Natural killer cell (primary cell): ENCODE data around the gene ARHGAP6. TPM values are rescaled to one million over a fixed set of nuclear protein-coding genes. Genes with fewer than 3 reads are reported as not detected.

Experiments
- ATAC-seq, 3 donors: fragments of 150-1000 bp in 2 of 3; fragments of 200-7000 bp in 1 of 3; cut with Tn5 transposase; 1 replicate in 1 of 3; 2 replicates in 2 of 3; pipeline ENCODE4 v1.10.0; 2021; ENCODE audit warnings: mild to moderate bottlenecking in 2 of 3, moderate library complexity in 2 of 3
- DNase-seq, 2 donors: peaks; one replicate each; pipeline versions ENCODE4 v3.0.0 to v3.0.0-alpha.2; 2013 to 2021; ENCODE audit warnings: mixed read lengths in 1 of 2
- H3K27ac ChIP-seq: one replicate; pipeline ENCODE4 v1.5.1; 2013; ENCODE audit warnings: mild to moderate bottlenecking, low read length
- H3K27me3 ChIP-seq: one replicate; pipeline ENCODE4 v1.6.1; 2013; ENCODE audit warnings: low read length; ENCODE audit not compliant: control insufficient read depth, insufficient read depth
- H3K36me3 ChIP-seq: one replicate; pipeline ENCODE4 v1.6.1; 2013; ENCODE audit warnings: low read length; ENCODE audit not compliant: control insufficient read depth, insufficient read depth
- H3K4me1 ChIP-seq: one replicate; pipeline ENCODE4 v1.6.1; 2013; ENCODE audit warnings: low read length; ENCODE audit not compliant: control insufficient read depth, insufficient read depth
- H3K4me3 ChIP-seq: one replicate; pipeline ENCODE4 v1.5.1; 2013; ENCODE audit warnings: low read length
- H3K9me3 ChIP-seq: one replicate; pipeline ENCODE4 v1.6.1; 2013; ENCODE audit warnings: low read length; ENCODE audit not compliant: control insufficient read depth, insufficient read depth
- H3K27ac Mint-ChIP-seq, 2 donors: one replicate each; pipeline ENCODE4 v1.8.0; 2022; ENCODE audit warnings: mild to moderate bottlenecking in 2 of 2, mixed read lengths in 2 of 2, moderate library complexity in 1 of 2
- H3K27me3 Mint-ChIP-seq, 2 donors: one replicate each; pipeline ENCODE4 v1.8.0; 2022; ENCODE audit warnings: low read depth in 2 of 2, mixed read lengths in 2 of 2
- H3K36me3 Mint-ChIP-seq: one replicate; pipeline ENCODE4 v1.8.0; 2022; ENCODE audit warnings: mixed read lengths
- H3K4me1 Mint-ChIP-seq, 2 donors: one replicate each; pipeline ENCODE4 v1.8.0; 2022; ENCODE audit warnings: mixed read lengths in 2 of 2
- H3K4me3 Mint-ChIP-seq: one replicate; pipeline ENCODE4 v1.8.0; 2022; ENCODE audit warnings: mild to moderate bottlenecking, moderate library complexity, mixed read lengths
- H3K9me3 Mint-ChIP-seq, 2 donors: one replicate each; pipeline ENCODE4 v1.8.0; 2022; ENCODE audit warnings: mixed read lengths in 2 of 2
- WGBS: methylation state at CpG from one replicate; pipeline ENCODE4 v1.1.7; 2013; ENCODE audit warnings: missing lambda C conversion rate; ENCODE audit not compliant: insufficient coverage; 5-methylcytosine and 5-hydroxymethylcytosine counted together
- intact Hi-C: fragments of 100-400 bp; cut with micrococcal nuclease; formaldehyde crosslinking; loops from one replicate; pipeline ENCODE4 v1.14.2; 2022
- total RNA-seq, 4 donors: library from RNA; stranded (reverse); fragments of 120-200 nt in 1 of 4; gene quantifications; one replicate each; pipeline versions ENCODE4 v1.2.3 to v1.2.4, GENCODE V29; 2013 to 2022
- TF ChIP-seq, protein P1 (sequence below): fragments of 200-600 bp; IDR thresholded peaks from one replicate; pipeline ENCODE4 v1.8.0; 2022; ENCODE audit warnings: antibody characterized with exemption

ARHGAP6 gene
- 1 to 10 TPM in 2 of 3 donors, under 1 TPM in 1; 0.32 to 1.9 (median 1.8) TPM for total RNA-seq
- total RNA-seq (2013) = 4.4 TPM

DNA sequence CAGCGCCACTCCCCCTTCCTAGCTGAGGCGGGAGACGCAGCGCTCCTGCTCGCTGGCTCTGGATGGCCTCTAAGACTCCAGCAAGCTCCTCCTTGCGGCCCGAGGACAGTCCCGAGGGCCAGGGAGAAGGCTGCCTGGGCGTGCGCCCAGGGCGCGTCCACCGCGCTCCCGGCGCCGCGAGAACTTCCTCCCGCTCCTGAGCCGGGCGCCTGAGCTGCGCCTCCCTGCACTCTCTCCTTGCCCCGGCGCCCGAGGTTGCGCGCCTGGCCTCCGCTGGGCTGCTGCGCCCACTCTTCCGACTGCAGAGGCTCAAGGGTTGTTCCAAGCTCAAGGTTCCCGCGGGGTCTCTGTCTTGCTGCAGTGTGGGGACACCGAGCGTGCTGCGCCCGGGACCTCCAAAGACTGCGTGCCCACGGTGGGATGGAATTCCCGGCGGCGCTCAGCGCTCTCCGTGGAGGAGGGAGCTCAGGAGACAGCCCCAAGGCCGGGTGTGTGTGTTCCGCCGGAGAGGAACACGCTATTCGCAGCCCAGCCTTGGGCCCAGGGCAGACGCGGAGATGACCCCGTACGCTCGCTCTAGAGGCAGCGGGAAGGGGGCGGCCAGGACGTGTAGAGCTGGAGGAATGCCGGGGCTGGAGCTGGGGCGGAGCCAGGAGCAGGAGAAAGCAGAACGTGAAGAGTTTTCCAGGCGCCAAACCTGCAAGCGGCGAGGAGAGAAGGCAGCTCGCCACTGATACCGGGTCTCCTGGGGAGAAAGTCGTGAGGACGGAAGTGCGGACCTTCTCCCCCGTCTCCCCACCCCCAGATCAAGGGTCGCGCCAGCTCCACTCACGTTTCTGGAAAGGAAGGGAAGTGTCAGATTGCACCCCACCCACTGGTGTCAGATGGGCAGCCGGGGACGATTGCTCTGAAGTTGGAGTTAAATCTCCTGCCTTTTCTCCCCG, at the start of gene ARHGAP6:
Gene ARHGAP6, minus strand, starts transcription at position 753 of the 944 bp plus-strand sequence. CDS start 1,092 bp downstream, outside the sequence.
- H3K36me3 ChIP-seq = no peaks in the 10 kb centered on the region
- H3K27ac ChIP-seq = no peak within 1 kb of the TSS
- H3K27me3 ChIP-seq = peaks cover 2% of the 10 kb centered on the region
- no peaks in the 10 kb centered on the region for H3K9me3 Mint-ChIP-seq
- no peaks in the 10 kb centered on the region for H3K4me1 Mint-ChIP-seq
- H3K36me3 Mint-ChIP-seq = no peaks in the 10 kb centered on the region
- DNase-seq (no peak), ATAC-seq (no peak)
- no peaks in the 10 kb centered on the region for H3K9me3 ChIP-seq
- intact Hi-C loops = no loop called here
- no peaks in the 10 kb centered on the region for H3K4me1 ChIP-seq
- H3K27me3 Mint-ChIP-seq = peaks cover 30 to 51% of the 10 kb centered on the region in 2 donors
- H3K27ac Mint-ChIP-seq = no peak within 1 kb of the TSS
- H3K4me3 Mint-ChIP-seq = no peak within 1 kb of the TSS
- WGBS = 3% methylated on average over 64 of the region's 74 CpGs
- TF ChIP-seq, protein P1, sequence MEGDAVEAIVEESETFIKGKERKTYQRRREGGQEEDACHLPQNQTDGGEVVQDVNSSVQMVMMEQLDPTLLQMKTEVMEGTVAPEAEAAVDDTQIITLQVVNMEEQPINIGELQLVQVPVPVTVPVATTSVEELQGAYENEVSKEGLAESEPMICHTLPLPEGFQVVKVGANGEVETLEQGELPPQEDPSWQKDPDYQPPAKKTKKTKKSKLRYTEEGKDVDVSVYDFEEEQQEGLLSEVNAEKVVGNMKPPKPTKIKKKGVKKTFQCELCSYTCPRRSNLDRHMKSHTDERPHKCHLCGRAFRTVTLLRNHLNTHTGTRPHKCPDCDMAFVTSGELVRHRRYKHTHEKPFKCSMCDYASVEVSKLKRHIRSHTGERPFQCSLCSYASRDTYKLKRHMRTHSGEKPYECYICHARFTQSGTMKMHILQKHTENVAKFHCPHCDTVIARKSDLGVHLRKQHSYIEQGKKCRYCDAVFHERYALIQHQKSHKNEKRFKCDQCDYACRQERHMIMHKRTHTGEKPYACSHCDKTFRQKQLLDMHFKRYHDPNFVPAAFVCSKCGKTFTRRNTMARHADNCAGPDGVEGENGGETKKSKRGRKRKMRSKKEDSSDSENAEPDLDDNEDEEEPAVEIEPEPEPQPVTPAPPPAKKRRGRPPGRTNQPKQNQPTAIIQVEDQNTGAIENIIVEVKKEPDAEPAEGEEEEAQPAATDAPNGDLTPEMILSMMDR = no peak
- H3K4me3 ChIP-seq = no peak within 1 kb of the TSS

DNA sequence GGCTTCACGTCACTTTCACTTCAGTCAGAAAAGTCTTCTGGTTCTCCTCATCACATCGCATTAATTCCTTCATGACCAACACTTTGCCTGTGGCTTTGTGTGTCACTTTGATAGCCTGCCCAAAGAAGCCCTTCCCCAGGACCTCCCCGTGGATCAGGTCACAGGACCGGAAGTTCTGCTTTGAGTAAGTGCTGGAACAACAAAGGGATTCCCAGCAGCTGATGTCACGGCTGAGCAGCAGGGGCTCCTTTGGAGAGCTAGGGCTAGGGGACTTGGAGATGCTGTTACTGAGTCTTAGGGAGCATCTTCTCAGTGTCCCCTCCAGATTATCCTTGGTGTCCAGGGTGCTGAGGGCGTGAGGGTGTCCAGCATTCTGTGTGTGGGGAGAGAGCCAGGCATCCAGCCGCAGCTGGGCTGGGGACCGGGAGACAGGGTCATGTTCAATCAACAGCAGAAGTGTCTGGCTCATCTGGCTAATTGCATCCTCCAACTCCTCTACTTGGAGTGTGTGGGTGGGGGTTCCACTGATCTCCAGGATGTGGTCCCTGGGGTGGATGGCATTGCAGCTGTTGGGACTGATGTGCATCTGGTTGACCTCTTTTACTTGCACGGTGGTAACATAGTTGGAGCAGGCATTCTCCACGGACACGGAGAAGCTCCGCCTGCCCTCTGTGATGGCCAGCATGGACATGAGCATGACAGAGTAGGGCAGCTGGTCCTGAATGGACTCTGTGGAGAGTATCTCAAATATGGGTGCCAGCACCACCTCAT, 39.2 kb upstream of the ARHGAP6 start:
- TF ChIP-seq, protein P1 = no peak
- no peak overlapping the region for H3K4me3 ChIP-seq
- 82% methylated on average over 12 of the region's 12 CpGs for WGBS
- Mint-ChIP-seq H3K36me3 (no peaks in the 10 kb centered on the region), H3K9me3 (no peaks in the 10 kb centered on the region), H3K4me1 (no peaks in the 10 kb centered on the region), H3K4me3 (no peak overlapping the region), H3K27me3 (peaks cover 4 to 16% of the 10 kb centered on the region in 2 donors), H3K27ac (no peak overlapping the region)
- no peak overlapping the region for H3K27ac ChIP-seq
- DNase-seq (no peak), ATAC-seq (no peak)
- H3K27me3 ChIP-seq = no peaks in the 10 kb centered on the region
- H3K4me1 ChIP-seq = no peaks in the 10 kb centered on the region
- H3K36me3 ChIP-seq = no peaks in the 10 kb centered on the region
- intact Hi-C loops = no loop called here
- no peaks in the 10 kb centered on the region for H3K9me3 ChIP-seq

DNA sequence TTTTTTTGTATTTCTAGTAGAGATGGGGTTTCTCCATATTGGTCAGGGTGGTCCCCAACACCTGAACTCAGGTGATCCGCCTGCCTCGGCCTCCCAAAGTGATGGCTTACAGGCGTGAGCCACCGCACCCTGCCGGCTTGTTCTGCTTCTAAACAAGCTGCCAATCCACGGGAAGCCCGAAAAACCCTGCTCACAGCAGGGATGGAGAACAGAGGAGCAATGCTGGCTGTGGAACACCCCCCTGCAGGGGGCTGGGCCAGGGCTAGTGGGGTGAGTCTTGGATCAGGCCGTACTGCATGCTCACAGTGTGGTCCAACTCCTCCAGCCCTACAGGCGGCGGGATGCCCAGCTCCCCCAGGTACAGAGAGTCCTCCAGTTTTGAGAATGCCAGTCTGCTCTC, 38.1 kb upstream of the ARHGAP6 start:
- no peaks in the 10 kb centered on the region for H3K4me1 Mint-ChIP-seq
- no peaks in the 10 kb centered on the region for H3K4me1 ChIP-seq
- H3K27ac ChIP-seq = no peak overlapping the region
- H3K36me3 Mint-ChIP-seq = no peaks in the 10 kb centered on the region
- H3K27me3 ChIP-seq = no peaks in the 10 kb centered on the region
- no peaks in the 10 kb centered on the region for H3K9me3 ChIP-seq
- intact Hi-C loops = no loop called here
- H3K27me3 Mint-ChIP-seq = peaks cover 4 to 16% of the 10 kb centered on the region in 2 donors
- no peak overlapping the region for H3K4me3 ChIP-seq
- H3K36me3 ChIP-seq = no peaks in the 10 kb centered on the region
- DNase-seq (no peak), ATAC-seq (no peak)
- no peak overlapping the region for H3K27ac Mint-ChIP-seq
- 81% methylated on average over 8 of the region's 10 CpGs for WGBS
- TF ChIP-seq, protein P1 = no peak
- no peak overlapping the region for H3K4me3 Mint-ChIP-seq
- H3K9me3 Mint-ChIP-seq = no peaks in the 10 kb centered on the region
